Lower leg skin (tissue), 4 donors: ENCODE data around the gene KRT6A. TPM values are rescaled to one million over a fixed set of nuclear protein-coding genes. Genes with fewer than 3 reads are reported as not detected.

Experiments
- DNase-seq, 2 donors: peaks; one replicate each; pipeline ENCODE4 v3.0.0-alpha.2; 2019; ENCODE audit warnings: low spot score in 2 of 2
- H3K4me3 ChIP-seq: fragments of 200-600 bp; sonication (generic); 2 replicates; pipeline ENCODE4 v1.5.1; 2017; ENCODE audit warnings: mild to moderate bottlenecking, low read depth; ENCODE audit not compliant: poor library complexity, severe bottlenecking
- POLR2A ChIP-seq, 2 donors: fragments of 450-650 bp; IDR thresholded peaks; one replicate each; pipeline ENCODE4 v1.6.1; 2016 to 2017; ENCODE audit warnings: antibody characterized with exemption in 2 of 2, mild to moderate bottlenecking in 1 of 2, moderate library complexity in 1 of 2
- WGBS, 2 donors: methylation state at CpG; one replicate each; pipeline ENCODE4 v1.1.5; 2018; 5-methylcytosine and 5-hydroxymethylcytosine counted together
- intact Hi-C: fragments of 100-400 bp; cut with DNase I; formaldehyde crosslinking; loops from one replicate; pipeline ENCODE4 v1.15.0; 2023; ENCODE audit warnings: low total_unique reads
- total RNA-seq, 4 donors: library from RNA; depleted of rRNA; stranded (reverse); fragments of >200 nt; gene quantifications; one replicate each; pipeline ENCODE4 v1.1.0, GENCODE V29; 2016
- TF ChIP-seq, protein P1 (sequence below), 3 donors: fragments of 450-650 bp; IDR thresholded peaks; one replicate each; pipeline ENCODE4 v1.5.1; 2016; ENCODE audit warnings: antibody characterized with exemption in 3 of 3, mild to moderate bottlenecking in 3 of 3, moderate library complexity in 2 of 3

KRT6A gene
- total RNA-seq, 4 donors from 2014 or later, result 75.3 to 617 (median 182) TPM

DNA sequence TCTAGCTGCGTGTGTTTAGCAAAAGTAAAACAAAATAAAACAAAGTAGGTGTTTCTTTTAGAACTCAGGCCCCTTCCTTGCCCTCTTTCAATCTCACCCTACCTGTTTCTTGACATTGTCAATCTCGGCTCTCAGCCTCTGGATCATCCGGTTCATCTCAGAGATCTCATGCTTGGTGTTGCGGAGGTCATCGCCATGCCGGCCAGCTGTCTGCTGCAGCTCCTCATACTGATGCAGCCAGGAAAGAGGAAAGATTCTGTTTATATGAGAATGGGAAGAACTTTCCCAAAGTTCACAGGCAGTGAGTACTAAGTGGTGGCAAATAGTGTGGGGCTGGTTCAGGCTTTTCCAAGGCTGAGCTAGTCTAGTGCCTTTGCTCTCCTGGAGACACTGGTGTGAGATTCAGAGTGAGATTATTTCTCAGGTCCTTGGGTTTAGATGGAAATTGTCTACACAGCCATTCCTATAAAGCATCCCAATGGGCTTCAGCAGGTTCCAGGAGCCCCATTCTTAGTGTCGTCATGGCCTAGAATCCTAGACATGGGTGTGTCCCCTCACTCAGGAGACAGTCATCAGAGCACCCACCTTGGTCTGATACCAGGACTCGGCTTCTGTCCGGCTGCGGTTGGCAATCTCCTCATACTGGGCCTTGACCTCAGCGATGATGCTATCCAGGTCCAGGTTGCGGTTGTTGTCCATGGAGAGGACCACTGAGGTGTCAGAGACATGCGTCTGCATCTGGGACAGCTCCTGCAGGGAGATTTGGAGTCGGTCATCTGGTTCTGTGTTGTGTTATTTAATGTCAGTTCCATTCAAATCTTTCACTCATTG is 24.2 kb upstream of the KRT6A start:
- 61 to 67% methylated on average over 14 of the region's 14 CpGs for WGBS, 2 donors
- intact Hi-C loops, result no loop called here
- peak overlapping the region; percentile 24 for H3K4me3 ChIP-seq
- TF ChIP-seq, protein P1, sequence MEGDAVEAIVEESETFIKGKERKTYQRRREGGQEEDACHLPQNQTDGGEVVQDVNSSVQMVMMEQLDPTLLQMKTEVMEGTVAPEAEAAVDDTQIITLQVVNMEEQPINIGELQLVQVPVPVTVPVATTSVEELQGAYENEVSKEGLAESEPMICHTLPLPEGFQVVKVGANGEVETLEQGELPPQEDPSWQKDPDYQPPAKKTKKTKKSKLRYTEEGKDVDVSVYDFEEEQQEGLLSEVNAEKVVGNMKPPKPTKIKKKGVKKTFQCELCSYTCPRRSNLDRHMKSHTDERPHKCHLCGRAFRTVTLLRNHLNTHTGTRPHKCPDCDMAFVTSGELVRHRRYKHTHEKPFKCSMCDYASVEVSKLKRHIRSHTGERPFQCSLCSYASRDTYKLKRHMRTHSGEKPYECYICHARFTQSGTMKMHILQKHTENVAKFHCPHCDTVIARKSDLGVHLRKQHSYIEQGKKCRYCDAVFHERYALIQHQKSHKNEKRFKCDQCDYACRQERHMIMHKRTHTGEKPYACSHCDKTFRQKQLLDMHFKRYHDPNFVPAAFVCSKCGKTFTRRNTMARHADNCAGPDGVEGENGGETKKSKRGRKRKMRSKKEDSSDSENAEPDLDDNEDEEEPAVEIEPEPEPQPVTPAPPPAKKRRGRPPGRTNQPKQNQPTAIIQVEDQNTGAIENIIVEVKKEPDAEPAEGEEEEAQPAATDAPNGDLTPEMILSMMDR (IDR thresholded peaks at IDR 0.05), result no peak
- TF ChIP-seq POLR2A (IDR thresholded peaks at IDR 0.05), result no peak
- DNase-seq, result peak; percentile 12 to 80

DNA sequence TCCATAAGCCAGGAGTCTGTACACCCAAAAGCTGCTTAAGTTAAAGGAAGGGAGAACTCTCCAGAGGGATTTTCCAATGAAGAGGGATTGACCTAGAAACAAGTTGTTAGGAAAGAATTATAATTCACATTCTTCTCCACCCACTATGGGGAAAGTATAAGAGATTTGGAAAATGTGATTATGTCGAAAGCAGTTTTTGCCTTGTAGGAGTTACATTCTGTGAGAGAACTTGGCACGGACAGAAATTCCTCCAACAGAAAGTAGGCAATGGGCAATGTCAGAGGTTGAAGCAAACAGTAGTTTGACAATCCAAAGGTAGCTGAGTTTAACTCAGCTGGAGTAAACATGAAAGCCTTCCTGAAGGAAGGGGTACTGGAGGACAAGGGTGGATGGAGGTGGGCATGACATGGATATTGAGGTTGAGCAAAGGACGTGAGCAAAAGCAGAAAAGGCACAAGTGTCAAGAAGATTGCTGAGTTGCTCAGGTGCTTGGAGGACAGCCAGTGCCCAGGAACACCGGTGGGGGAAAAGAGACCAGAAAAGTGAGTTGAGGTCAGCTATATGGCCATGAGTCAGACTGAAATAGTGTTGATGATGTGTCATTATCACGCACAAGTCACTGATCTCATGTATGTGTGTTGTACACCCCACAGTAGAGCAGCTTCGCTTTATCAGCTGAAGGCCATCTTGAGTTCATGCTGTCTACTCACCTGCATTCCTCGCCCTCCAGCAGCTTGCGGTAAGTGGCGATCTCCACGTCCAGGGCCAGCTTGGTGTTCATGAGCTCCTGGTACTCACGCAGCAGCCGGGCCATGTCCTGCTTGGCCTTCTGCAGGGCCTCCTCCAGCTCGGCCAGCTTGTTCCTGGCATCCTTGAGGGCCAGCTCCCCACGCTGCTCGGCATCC is 23.1 kb upstream of the KRT6A start:
- peak; percentile 13 to 68 for DNase-seq
- TF ChIP-seq, protein P1 (IDR thresholded peaks at IDR 0.05), result no peak
- no peak for TF ChIP-seq POLR2A (IDR thresholded peaks at IDR 0.05)
- 54 to 55% methylated on average over 15 of the region's 15 CpGs for WGBS, 2 donors
- H3K4me3 ChIP-seq, result peak overlapping the region; percentile 24
- intact Hi-C loops, result no loop called here

DNA sequence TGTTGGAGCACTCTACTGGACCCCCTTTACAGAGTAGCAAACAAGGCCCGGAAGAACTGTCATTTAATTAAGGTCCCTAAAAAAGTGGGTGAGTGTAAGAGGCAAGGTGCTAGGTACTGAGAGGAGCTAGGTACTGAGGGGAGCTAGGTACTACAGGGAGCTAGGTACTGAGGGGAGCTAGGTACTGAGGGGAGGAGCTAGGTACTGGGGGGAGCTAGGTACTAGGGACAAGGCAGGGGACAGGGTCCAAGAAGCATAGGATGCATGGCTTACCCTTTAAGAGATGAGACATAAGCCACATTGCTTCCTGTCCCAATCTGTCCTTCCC is 22.2 kb upstream of the KRT6A start:
- peak in 1 of 2 donors; percentile 12 for DNase-seq
- no peak overlapping the region for H3K4me3 ChIP-seq
- WGBS, 2 donors, result 53 to 71% methylated on average over 1 of the region's 1 CpG
- TF ChIP-seq, protein P1 (IDR thresholded peaks at IDR 0.05), result no peak
- TF ChIP-seq POLR2A (IDR thresholded peaks at IDR 0.05), result no peak
- intact Hi-C loops, result no loop called here

DNA sequence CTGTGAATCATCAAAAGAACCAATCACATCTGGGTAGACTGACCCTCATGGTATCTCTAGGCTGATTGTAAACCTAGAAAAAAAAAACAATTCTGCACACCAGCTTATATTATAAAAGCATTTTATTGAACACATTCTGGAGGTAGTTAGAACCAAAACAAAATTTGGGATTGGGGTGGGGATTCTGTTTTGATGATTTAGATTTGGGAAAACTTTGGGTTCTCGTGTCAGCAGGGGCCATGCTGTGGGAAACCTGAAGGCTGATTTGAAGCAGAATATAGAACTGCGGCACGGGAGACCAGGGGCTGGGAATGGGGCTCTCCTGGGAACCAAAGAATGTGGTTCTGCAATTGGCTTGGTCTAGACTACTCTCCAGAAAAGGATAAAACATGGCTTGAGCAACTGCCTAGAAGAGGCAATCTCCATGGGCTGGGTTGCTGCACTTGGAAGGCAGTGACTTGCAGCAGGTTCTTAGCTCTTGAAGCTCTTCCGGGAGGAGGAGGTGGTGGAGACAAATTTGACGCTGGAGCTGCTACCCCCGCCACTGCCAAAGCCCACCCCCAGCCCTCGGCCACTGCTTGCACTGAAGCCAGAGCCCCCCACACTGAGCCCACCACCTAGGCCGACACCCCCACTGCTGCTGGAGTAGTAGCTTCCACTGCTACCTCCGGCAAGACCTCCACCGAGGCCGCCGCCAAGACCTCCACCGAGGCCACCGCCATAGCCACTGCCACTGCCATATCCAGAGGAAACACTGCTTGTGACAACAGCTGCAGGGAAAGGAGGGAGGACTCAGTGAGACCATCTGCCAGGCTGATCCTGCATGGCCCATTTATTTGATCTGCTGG is 21.6 kb upstream of the KRT6A start:
- no peak overlapping the region for H3K4me3 ChIP-seq
- TF ChIP-seq, protein P1 (IDR thresholded peaks at IDR 0.05), result no peak
- no peak for TF ChIP-seq POLR2A (IDR thresholded peaks at IDR 0.05)
- 46 to 59% methylated on average over 14 of the region's 14 CpGs for WGBS, 2 donors
- intact Hi-C loops, result no loop called here
- peak in 1 of 2 donors; percentile 17 for DNase-seq

DNA sequence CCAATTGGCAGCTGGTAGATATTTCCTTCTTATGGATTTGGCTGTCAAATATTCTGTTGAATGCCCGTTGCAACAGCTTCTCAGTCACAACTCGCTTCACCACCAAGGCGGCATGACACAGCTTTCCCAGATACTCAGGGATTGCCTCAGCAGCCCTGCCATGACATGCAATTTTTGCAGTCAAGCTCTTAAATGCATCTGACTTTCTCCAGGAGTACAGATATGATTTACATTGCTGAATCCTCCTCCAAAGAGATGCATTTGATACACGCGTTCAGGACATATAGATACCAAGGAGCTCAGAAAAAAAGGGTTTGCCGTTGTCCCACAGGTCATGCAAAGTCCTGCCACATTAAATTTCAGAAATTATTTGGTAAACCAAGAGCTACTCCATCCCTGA is 20.7 kb upstream of the KRT6A start:
- no peak overlapping the region for H3K4me3 ChIP-seq
- DNase-seq, result peak in 1 of 2 donors; percentile 20
- intact Hi-C loops, result no loop called here
- no peak for TF ChIP-seq POLR2A (IDR thresholded peaks at IDR 0.05)
- TF ChIP-seq, protein P1 (IDR thresholded peaks at IDR 0.05), result no peak
- WGBS, 2 donors, result 55 to 62% methylated on average over 6 of the region's 6 CpGs
